GM12872 (cell line): ENCODE data around the gene WDR59.

Experiments used
- CTCF ChIP-seq: IDR thresholded peaks from 3 replicates; pipeline ENCODE4 v1.5.1; 2011; ENCODE audit warnings: low read depth, mild to moderate bottlenecking, low read length, moderate library complexity; ENCODE audit not compliant: insufficient read depth

WDR59 gene

GRCh38 chr16:75017670-75018525 lies 33.0 kb upstream of the WDR59 start:
- no peak for TF ChIP-seq CTCF

GRCh38 chr16:75014318-75014717 lies 29.4 kb upstream of the WDR59 start:
- no peak for TF ChIP-seq CTCF

GRCh38 chr16:75012380-75013081 lies 27.6 kb upstream of the WDR59 start:
- TF ChIP-seq CTCF: no peak

- no peak for TF ChIP-seq CTCF
Measured at GRCh38 chr16:75011634-75012307, 26.8 kb upstream of the WDR59 start.

GRCh38 chr16:75010427-75010826 lies 25.5 kb upstream of the WDR59 start:
- no peak for TF ChIP-seq CTCF

- no peak for TF ChIP-seq CTCF
Measured at GRCh38 chr16:75007443-75007842, 22.5 kb upstream of the WDR59 start.

- no peak for TF ChIP-seq CTCF
Measured at GRCh38 chr16:75005697-75006096, 20.8 kb upstream of the WDR59 start.
